HG02870 (cell line): ENCODE measurements around the gene PTMA.
"Not testable (repeated sequence)": the region's sequence is repeated elsewhere in the genome, so short reads cannot be mapped to it uniquely, and the experiment has no call there.

Experiments used
- ATAC-seq: cut with Tn5 transposase; IDR thresholded peaks from one replicate; pipeline ENCODE4 v1.9.1; 2021; ENCODE audit warnings: mild to moderate bottlenecking, moderate library complexity; ENCODE audit not compliant: unreplicated experiment

Gene PTMA

GRCh38 chr2:231714639-231715498 lies 6.5 kb downstream of the PTMA start:
- no peak for ATAC-seq

DNA sequence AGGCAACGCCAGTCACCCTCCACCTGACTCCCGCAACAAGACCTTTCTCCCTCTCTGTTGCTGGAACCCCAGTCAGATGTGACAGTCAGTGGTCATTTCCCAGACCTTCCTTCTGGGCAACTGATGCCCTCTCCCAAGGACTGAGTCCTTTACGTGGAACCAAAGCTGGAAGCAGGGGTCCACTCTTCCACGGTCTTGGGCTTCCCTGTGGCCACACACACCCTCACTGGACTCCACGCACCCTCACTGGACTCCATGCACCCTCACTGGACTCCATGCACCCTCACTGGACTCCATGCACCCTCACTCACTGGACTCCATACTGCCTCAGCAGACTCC lies 7.1 kb downstream of the PTMA start:
- ATAC-seq = no peak

DNA sequence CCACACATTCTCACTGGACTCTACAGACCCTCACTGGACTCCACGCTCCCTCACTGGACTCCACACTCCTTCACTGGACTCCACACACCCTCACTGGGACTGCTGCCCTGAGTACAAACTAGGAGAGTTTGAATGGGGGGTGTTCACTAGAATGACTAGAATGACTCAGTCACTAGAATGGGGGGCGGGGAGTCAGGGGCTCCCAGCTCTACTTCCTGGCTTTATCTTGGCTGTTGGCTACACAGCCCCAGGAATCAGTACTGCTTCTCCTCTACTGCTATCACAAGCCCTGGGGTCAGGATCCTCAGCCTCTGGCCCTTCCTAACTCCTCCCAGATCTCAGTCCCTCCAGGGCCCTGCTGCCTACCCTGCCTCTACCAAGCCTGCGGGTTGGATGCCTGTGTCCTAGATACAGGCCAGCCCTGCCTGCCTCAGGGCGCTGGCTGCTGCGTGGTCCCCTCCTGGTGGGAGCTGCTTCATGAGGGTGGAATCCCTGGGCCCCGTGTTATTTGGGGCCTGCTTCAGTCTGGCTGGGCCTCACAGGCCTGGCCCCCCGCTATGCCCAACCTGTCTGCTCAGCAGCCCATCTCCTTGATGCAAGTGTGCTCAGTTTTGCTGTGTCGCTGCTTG lies 7.8 kb downstream of the PTMA start:
- no peak for ATAC-seq

GRCh38 chr2:231716666-231717280 lies 8.4 kb downstream of the PTMA start:
- ATAC-seq = no peak

DNA sequence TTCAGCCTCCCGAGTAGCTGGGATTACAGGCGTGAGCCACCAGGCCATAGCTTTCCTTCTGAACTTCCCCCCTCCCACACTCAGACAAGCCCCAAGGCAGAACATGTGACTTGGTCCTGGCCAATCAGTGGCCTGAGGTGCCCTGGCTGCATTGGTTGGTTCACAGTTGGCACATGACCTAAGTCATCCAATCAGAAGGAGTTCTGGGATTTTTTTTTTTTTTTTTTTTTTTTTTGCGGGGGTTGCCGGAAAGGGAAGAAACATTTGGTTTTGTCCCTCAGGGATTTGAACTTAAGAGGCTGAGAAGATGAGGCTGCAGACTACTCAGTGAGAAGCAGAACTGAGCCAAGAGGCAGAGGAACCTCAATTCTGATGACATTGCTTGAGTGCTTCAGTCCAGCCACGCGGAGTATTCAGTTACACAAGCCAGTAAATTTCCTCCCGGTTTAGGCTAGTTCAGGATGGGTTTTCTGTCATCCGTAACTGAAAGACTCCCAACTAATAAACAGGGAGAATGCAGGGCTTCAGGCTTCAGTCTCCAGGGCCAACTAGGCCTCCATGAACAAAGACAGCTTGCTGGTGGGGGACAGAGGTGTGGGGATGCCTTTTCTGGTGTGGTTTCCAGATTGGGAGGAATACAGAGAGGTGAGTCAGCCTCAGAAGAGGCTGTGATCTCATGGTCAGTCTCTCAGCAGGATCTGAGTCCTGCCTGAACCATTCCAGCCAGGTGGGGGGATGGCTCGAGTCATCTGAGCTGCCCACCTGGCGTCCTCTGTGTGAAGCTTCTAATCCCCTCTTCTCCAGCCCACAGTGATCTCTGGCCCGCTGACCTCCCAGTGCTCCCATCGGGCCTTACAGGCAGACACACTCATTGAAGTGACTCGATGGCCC lies 9.2 kb downstream of the PTMA start:
- ATAC-seq = peak; percentile 26

- no peak for ATAC-seq
These were observed 10.5 kb downstream of the PTMA start for GRCh38 chr2:231718799-231719198.

GRCh38 chr2:231720292-231720986 lies 12.1 kb downstream of the PTMA start:
- no peak for ATAC-seq

DNA sequence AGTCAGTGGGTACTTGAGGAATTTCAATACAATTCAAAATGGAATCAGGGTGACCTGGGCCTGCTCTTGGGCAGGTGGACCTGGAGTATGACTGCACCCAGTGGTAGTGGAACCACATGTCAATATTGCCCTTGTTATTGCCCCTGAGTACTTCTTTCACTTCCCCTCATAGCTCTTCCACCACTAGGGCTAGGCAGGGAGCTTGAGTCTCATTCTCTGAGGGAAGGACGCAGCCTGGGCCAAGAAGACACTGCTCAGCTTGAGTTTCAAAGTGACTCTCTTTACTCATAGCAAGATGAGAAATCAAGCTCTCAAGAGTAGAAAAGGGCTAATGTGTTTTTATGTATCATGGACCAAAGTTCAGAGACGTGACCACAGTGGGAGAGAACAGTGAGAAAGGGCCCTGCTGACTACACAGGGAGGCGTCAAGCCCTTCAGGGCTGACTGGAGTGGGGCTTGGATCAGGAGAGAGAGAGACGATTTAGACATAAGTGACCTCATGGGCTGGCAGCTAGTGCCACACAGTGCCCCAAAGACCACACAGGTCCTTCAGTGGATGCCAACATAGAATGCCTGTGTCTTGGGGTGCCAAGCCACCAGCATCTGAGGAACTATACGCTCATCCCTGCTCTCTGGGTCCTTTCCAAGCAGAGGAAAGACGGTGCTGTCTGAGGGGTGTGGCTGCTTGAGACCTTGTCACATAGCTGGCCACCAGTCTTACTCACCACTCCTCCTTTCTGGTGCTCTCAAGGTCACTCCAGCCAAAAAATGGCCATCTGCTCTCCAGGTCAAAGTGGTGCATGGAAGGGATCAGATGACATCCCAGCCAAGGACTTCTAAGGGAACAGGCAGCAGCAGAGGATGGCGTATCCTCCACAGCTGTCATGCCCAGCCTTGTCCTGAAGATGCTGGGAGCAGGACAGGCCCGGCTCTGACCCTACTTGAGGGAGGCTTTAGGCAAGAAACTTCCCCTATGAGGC lies 13.0 kb downstream of the PTMA start:
- ATAC-seq = peak; percentile 73

GRCh38 chr2:231722721-231723307 lies 14.5 kb downstream of the PTMA start:
- ATAC-seq = no peak

- no peak for ATAC-seq
These were observed 17.2 kb downstream of the PTMA start for GRCh38 chr2:231725476-231725875.

GRCh38 chr2:231726276-231726675 lies 18.0 kb downstream of the PTMA start:
- no peak for ATAC-seq

DNA sequence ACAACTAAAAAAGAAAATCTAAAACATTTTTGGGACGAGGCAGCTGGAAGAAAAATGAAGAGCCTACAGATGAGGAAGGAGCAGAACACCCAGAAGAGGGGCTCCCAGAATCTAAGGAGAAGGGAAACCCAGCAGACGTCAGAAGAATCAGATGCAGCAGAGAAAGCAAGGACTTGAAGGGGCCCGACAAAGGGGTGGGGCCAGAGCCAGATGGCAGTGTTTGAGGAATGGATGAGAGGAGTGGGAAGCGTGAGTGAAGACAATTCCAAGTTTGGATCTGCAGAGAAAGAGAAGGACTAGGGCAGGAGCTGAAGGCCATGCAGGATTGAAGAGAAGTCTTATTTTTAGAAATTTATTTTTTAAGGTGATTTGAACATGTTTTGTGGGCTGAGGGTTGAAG lies 19.3 kb downstream of the PTMA start:
- no peak for ATAC-seq

DNA sequence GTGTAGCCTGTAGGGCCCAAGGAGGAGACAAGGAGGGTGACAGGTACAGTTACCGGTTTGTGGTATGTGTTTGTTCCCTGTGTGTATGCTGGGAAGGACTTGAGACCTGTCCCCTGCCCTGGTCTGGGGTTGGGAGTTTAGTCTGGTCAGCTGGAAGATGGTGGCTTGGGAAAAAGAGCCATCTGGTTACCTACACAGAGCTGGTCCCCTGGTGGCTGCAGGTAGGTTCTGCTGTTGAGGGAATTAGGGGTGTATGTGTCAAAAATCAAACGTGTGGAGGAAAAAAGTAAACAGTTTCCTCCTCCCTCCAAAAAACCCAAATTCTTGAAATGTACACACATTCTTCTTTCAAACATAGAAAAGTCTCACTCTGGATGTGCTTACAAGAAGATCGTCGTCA lies 24.3 kb downstream of the PTMA start:
- no peak for ATAC-seq

GRCh38 chr2:231737761-231738160 lies 29.4 kb downstream of the PTMA start:
- ATAC-seq = no peak

GRCh38 chr2:231743376-231744116 lies 35.2 kb downstream of the PTMA start:
- ATAC-seq = no peak

DNA sequence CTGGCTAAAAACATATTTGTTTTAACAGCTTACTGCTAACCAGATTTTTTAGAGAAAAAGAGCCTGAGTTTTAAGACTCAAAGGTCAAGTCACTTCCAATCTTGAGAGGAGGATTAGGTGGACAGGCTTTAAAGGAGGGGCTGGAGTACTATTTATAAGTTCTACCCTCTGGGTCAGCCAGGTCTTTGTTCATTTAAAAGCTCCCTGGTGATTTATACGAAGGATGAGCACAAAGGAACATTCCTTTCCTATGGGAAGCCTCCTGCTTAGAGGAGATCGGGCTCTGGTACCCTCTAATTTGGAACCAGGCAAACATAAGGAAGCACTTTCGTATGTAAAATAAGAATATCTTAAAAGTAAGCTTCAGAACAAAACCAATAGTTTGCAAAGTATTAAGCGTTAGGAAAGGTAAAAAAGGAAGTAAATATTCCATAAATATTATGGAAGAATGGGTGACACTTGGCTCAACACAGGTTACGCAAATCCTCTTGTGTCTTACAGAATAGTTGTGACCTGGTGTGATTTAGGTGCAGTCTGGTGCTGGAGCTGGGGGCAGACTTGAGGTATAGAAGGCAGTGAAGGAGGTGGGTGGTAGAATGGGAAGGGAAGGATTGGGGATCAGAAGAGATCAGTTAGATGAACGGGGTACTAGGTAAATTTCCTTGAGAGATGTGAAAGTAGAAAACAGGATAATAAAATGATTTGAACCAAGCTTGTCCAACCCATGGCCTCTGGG lies 37.1 kb downstream of the PTMA start:
- no peak for ATAC-seq

DNA sequence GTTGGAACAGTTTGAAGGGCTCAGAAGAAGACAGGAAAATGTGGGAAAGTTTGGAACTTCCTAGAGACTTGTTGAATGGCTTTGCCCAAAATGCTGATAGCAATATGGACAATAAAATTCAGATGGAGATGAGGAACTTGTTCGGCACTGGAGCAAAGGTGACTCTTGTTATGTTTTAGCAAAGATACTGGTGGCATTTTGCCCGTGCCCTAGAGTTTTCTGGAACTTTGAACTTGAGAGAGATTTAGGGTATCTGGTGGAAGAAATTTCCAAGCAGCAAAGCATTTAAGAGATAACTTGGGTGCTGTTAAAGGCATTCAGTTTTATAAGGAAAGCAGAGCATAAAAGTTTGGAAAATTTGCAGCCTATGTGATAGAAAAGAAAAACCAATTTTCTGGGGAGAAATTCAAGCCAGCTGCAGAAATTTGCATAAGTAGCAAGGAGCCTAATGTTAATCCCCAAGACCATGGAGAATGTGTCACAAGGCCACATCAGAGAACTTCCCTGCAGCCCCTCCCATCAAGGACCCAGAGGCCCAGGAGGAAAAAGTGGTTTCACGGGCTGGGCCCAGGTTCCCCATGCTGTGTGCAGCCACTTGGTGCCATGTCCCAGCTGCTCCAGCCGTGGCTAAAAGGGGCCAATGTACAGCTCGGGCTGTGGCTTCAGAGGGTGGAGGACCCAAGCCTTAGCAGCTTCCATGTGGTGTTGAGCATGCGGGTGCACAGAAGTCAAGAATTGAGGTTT lies 40.0 kb downstream of the PTMA start:
- not testable (repeated sequence) for ATAC-seq
